OCI-LY1 (cell line): ENCODE data around the gene TRIO.

ENCODE experiments used
- EZH2 ChIP-seq: fragments of 200-600 bp; sonication (generic), shearing (Covaris generic); IDR thresholded peaks from 2 replicates; pipeline ENCODE4 v1.8.0; 2017; ENCODE audit warnings: borderline replicate concordance, mixed run types, mild to moderate bottlenecking, antibody characterized with exemption, low read length, moderate library complexity, mixed read lengths
- TF ChIP-seq, protein P1 (sequence below): fragments of 200-600 bp; sonication (generic), shearing (Covaris generic); IDR thresholded peaks from 2 replicates; pipeline ENCODE4 v1.5.1; 2017; ENCODE audit warnings: mild to moderate bottlenecking, antibody characterized with exemption, low read length, moderate library complexity, mixed read lengths

- TF ChIP-seq, protein P1, sequence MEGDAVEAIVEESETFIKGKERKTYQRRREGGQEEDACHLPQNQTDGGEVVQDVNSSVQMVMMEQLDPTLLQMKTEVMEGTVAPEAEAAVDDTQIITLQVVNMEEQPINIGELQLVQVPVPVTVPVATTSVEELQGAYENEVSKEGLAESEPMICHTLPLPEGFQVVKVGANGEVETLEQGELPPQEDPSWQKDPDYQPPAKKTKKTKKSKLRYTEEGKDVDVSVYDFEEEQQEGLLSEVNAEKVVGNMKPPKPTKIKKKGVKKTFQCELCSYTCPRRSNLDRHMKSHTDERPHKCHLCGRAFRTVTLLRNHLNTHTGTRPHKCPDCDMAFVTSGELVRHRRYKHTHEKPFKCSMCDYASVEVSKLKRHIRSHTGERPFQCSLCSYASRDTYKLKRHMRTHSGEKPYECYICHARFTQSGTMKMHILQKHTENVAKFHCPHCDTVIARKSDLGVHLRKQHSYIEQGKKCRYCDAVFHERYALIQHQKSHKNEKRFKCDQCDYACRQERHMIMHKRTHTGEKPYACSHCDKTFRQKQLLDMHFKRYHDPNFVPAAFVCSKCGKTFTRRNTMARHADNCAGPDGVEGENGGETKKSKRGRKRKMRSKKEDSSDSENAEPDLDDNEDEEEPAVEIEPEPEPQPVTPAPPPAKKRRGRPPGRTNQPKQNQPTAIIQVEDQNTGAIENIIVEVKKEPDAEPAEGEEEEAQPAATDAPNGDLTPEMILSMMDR = no peak
- no peak for TF ChIP-seq EZH2
Observed at GRCh38 chr5:14257995-14258403, 114.9 kb downstream of the TRIO start.
